ENCODE measurements around the gene ADGRG1. TPM values are rescaled to one million over a fixed set of nuclear protein-coding genes. Genes with fewer than 3 reads are reported as not detected.

ADGRG1 gene
- total RNA-seq, 4 donors from 2014 or later = 6.5 to 87.0 (median 7.8) TPM

DNA sequence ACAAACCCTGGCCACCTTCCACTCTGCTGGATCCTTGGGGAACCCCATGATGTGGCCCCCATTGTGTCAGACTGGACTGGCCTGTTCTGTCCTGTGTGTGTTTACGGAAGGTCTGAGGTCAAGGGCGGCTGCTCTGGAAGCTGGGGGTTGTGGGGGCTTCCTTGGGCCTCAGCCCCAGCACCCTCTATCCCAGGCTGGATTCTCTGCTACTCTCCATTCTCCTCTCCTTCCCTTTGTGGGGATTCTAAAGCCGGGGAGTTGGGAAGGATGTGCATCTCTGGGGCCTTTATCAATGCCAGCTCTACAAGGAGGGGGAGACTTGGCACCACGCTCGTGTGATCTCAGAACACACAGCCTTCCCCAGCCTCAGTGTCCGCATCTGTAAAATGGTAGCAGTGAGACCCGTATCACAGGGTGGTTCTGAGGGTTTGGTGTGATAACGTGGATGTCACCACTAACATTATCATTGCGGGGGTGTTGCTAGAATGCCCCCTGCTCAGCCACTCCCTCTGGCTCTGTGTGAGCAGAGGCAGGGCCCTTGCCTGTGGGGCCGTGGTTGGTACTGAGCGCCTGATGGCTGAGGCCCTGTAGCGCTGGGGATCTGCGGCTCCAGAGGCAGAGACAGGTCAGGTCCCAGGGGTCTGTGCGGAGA lies 18.1 kb downstream of the ADGRG1 start:
- no peaks in the 10 kb centered on the region for H3K27me3 ChIP-seq
- intact Hi-C loops (cut with DNase I; ENCODE audit: low total_unique reads) = loop anchor here (10.0 kb wide), 1 partner anchor 52 kb away; no protein-coding TSS in a partner anchor
- H3K4me1 ChIP-seq = no peaks in the 10 kb centered on the region
- no peaks in the 10 kb centered on the region for H3K9me3 ChIP-seq
- H3K36me3 ChIP-seq = no peaks in the 10 kb centered on the region
- TF ChIP-seq, protein P1, sequence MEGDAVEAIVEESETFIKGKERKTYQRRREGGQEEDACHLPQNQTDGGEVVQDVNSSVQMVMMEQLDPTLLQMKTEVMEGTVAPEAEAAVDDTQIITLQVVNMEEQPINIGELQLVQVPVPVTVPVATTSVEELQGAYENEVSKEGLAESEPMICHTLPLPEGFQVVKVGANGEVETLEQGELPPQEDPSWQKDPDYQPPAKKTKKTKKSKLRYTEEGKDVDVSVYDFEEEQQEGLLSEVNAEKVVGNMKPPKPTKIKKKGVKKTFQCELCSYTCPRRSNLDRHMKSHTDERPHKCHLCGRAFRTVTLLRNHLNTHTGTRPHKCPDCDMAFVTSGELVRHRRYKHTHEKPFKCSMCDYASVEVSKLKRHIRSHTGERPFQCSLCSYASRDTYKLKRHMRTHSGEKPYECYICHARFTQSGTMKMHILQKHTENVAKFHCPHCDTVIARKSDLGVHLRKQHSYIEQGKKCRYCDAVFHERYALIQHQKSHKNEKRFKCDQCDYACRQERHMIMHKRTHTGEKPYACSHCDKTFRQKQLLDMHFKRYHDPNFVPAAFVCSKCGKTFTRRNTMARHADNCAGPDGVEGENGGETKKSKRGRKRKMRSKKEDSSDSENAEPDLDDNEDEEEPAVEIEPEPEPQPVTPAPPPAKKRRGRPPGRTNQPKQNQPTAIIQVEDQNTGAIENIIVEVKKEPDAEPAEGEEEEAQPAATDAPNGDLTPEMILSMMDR (IDR thresholded peaks at IDR 0.05) = no peak
- DNase-seq = no peak
- no peak overlapping the region for H3K4me3 ChIP-seq
- peak overlapping the region; percentile 63 to 75 for H3K27ac ChIP-seq

DNA sequence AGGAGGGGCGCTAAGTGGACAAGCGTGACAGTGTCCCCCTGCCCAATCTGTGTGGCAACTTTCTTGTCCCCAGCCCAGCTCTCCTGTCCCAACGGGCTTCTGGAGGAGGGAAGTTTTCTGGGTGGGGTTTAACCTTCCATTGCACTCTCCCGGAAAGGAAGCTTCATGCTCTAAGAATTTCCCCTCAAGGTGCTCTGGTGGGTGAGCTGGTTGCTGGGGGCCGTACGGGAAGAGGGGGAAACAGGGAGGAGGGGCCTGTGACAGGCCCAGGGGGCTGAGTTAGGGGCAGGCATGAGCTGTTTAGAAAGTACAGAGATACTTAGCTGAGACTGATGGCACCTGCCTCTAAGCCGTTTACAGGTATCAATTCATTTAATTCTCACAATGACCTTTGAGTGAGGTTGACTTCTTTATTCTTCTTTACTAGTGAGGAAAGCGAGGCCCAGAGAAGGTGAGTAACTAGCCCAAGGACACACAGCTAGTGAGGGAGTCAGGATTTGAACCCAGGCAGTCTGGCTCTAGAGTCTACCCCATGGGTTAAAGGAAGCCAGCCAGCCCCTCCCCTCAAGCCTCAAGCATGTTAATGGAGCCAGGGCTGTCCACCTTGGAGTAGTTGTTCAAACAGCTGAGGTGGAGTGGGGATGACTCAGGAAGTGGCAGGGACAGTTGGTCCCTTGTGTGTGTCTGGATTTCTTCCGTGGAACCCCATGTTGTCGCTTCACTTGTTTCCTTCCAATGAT lies 18.9 kb downstream of the ADGRG1 start:
- peak overlapping the region; percentile 63 to 75 for H3K27ac ChIP-seq
- TF ChIP-seq, protein P1 (IDR thresholded peaks at IDR 0.05) = no peak
- TF ChIP-seq POLR2A (IDR thresholded peaks at IDR 0.05) = no peak
- H3K4me1 ChIP-seq = no peaks in the 10 kb centered on the region
- no peaks in the 10 kb centered on the region for H3K9me3 ChIP-seq
- H3K4me3 ChIP-seq = no peak overlapping the region
- no peaks in the 10 kb centered on the region for H3K36me3 ChIP-seq
- no peak for DNase-seq
- no peaks in the 10 kb centered on the region for H3K27me3 ChIP-seq
- intact Hi-C loops (cut with DNase I; ENCODE audit: low total_unique reads) = loop anchor here (10.0 kb wide), 1 partner anchor 53 kb away; no protein-coding TSS in a partner anchor

DNA sequence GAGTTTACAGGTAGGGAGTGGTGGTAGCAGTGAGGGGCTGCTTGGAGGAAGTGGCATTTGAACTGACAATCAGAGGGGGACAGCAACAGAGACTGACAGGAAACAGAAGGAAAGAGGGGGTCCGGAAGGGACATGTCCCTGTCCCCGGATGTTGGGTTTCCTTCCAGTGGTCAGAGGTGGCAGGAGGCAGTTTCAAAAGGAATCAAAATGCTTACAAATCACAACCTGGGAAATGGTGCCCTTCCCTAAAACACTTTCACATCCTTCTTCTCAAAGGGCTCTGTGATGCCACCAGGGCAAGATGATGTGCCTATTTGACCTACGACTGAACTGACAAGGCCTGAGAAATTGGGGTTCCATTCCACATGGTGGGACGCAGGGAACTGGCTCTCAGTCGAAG lies 19.7 kb downstream of the ADGRG1 start:
- intact Hi-C loops (cut with DNase I; ENCODE audit: low total_unique reads) = loop anchor here (10.0 kb wide), 1 partner anchor 53 kb away; no protein-coding TSS in a partner anchor
- H3K27ac ChIP-seq = peak overlapping the region; percentile 63 to 75
- H3K4me1 ChIP-seq = no peaks in the 10 kb centered on the region
- no peaks in the 10 kb centered on the region for H3K36me3 ChIP-seq
- no peak overlapping the region for H3K4me3 ChIP-seq
- no peak for DNase-seq
- TF ChIP-seq, protein P1 (IDR thresholded peaks at IDR 0.05) = no peak
- no peak for TF ChIP-seq POLR2A (IDR thresholded peaks at IDR 0.05)
- H3K27me3 ChIP-seq = no peaks in the 10 kb centered on the region
- no peaks in the 10 kb centered on the region for H3K9me3 ChIP-seq

DNA sequence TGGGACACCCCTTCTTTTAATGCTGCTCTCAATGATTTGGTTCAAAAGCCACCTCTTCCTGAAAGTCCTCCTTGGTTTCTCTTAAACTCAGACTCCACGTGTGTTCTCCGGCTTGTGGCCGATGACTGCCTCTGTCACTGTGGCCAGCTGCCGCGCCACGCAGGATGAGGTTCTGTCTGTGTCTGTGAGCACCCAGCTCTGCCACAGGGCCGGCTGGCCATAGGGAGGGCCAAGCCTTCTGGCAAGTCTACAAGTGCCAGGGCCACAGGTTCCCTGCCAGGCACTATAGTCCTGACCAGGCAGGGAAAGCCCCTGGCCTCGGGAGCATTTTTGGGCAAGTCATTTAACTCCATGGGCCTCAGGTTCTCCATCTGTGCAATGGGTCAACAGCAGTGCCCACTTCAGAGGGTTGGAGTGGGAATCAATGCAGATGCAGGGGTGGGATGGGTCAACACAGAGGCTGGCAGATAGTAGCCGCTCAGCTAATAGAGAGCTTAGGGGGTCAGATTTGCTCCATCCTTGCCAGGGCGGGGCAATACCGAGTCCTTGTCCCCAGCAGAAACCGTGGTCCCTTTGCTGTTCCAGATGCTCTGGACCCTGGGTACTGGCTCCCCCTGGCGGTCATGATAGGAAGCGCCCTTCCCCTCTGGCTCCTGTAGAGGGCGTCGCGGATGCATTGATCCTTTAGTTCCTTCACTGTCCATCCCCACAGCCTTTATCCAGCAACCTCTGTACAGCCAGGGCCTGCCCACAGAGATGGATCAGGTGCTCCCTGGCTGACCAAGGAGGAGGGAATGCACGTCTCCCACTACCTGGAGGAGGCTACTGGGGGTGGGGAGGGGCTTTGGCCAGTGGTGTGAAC lies 20.4 kb downstream of the ADGRG1 start:
- peak; percentile 63 to 69 for DNase-seq
- Histone ChIP-seq H3K27ac (peak overlapping the region; percentile 63 to 75), H3K36me3 (no peaks in the 10 kb centered on the region), H3K4me3 (no peak overlapping the region), H3K9me3 (no peaks in the 10 kb centered on the region), H3K4me1 (no peaks in the 10 kb centered on the region), H3K27me3 (no peaks in the 10 kb centered on the region)
- intact Hi-C loops (cut with DNase I; ENCODE audit: low total_unique reads) = loop anchor here (10.0 kb wide), 1 partner anchor 54 kb away; no protein-coding TSS in a partner anchor
- TF ChIP-seq, protein P1 (IDR thresholded peaks at IDR 0.05) = peak; percentile 95 to 99 (median 97)
- no peak for TF ChIP-seq POLR2A (IDR thresholded peaks at IDR 0.05)

All from uterus (tissue), 4 donors.